B cell (primary cell): ENCODE data around the gene ST3GAL3. TPM values are rescaled to one million over a fixed set of nuclear protein-coding genes. Genes with fewer than 3 reads are reported as not detected.
A peak's percentile ranks its signal among the peaks of the same experiment; 100 is the strongest.

Experiments used
- ATAC-seq: fragments of 200-7000 bp; cut with Tn5 transposase; one replicate; pipeline ENCODE4 v1.10.0; 2021; ENCODE audit warnings: low read depth, mild to moderate bottlenecking, moderate number of reproducible peaks, moderate library complexity
- CTCF ChIA-PET: fragments of 350-600 bp; sonication (Branson Sonifier 250); formaldehyde crosslinking; loops from one replicate; lab custom pipeline; 2021; ENCODE audit warnings: antibody characterized with exemption, inconsistent platforms; lab: Charles Lee
- POLR2A ChIA-PET: fragments of 350-600 bp; sonication (Branson Sonifier 250); formaldehyde crosslinking; loops from one replicate; lab custom pipeline; 2021; ENCODE audit warnings: antibody characterized with exemption; lab: Charles Lee
- DNase-seq: peaks from one replicate; pipeline ENCODE4 v3.0.0; 2013
- H2AFZ ChIP-seq: 2 replicates; pipeline ENCODE4 v1.6.1; 2012; ENCODE audit warnings: mild to moderate bottlenecking, low read depth, low read length; ENCODE audit not compliant: insufficient read depth, poor library complexity, severe bottlenecking
- H3K27ac ChIP-seq, 2 donors: 1 replicate in 1 of 2; 2 replicates in 1 of 2; pipeline ENCODE4 v1.5.1; 2012 to 2013; ENCODE audit warnings: low read length in 2 of 2, mild to moderate bottlenecking in 2 of 2, moderate library complexity in 1 of 2
- H3K27me3 ChIP-seq, 4 experiments: fragments of 200-600 bp in 1 of 4; sonication (generic) in 1 of 4; replicated peaks in 1 of 4; 1 replicate in 2 of 4; 2 replicates in 2 of 4; pipeline versions ENCODE4 v1.6.1 to v1.7.0; 2013 to 2016; ENCODE audit warnings: low read length in 3 of 4, mild to moderate bottlenecking in 2 of 4, mixed read lengths in 1 of 4, moderate library complexity in 1 of 4; ENCODE audit not compliant: insufficient read depth in 4 of 4, control insufficient read depth in 3 of 4; ENCODE audit errors: control extremely low read depth in 1 of 4
- H3K36me3 ChIP-seq, 2 experiments: replicated peaks in 1 of 2; 1 replicate in 1 of 2; 2 replicates in 1 of 2; pipeline versions ENCODE4 v1.6.1 to v1.7.1; 2013; ENCODE audit warnings: low read length in 1 of 2; ENCODE audit not compliant: insufficient read depth in 2 of 2, control insufficient read depth in 1 of 2; ENCODE audit errors: control extremely low read depth in 1 of 2, extremely low read depth in 1 of 2
- H3K4me1 ChIP-seq, 2 donors: fragments of 200-600 bp in 1 of 2; sonication (generic) in 1 of 2; 1 replicate in 1 of 2; 2 replicates in 1 of 2; pipeline versions ENCODE4 v1.5.1 to v1.6.1; 2013 to 2017; ENCODE audit warnings: low read length in 2 of 2; ENCODE audit not compliant: control insufficient read depth in 2 of 2, insufficient read depth in 2 of 2
- H3K4me2 ChIP-seq: replicated peaks from 2 replicates; pipeline ENCODE3; 2012; ENCODE audit warnings: mild to moderate bottlenecking, low read depth, low read length; ENCODE audit not compliant: poor library complexity, severe bottlenecking
- H3K4me3 ChIP-seq, 5 experiments: fragments of 200-600 bp in 1 of 5; sonication (generic) in 1 of 5; 1 replicate in 3 of 5; 2 replicates in 2 of 5; pipeline versions ENCODE4 v1.5.1 to v1.7.0; 2011 to 2016; ENCODE audit warnings: low read length in 4 of 5, mild to moderate bottlenecking in 4 of 5, low read depth in 2 of 5, control low read depth in 1 of 5, moderate library complexity in 1 of 5; ENCODE audit not compliant: insufficient read depth in 1 of 5; ENCODE audit errors: control extremely low read depth in 1 of 5, extremely low read depth in 1 of 5
- H3K79me2 ChIP-seq: fragments of 200-600 bp; sonication (generic); one replicate; pipeline ENCODE4 v1.6.0; 2016; ENCODE audit warnings: low read length; ENCODE audit not compliant: control insufficient read depth, insufficient read depth
- H3K9ac ChIP-seq: fragments of 200-600 bp; sonication (generic); 2 replicates; pipeline ENCODE4 v1.6.1; 2017; ENCODE audit warnings: mild to moderate bottlenecking, low read length, moderate library complexity
- H3K9me3 ChIP-seq, 3 donors: one replicate each; pipeline versions ENCODE4 v1.6.1 to v1.7.1; 2013; ENCODE audit warnings: low read length in 2 of 3; ENCODE audit not compliant: control insufficient read depth in 2 of 3, insufficient read depth in 1 of 3; ENCODE audit errors: control extremely low read depth in 1 of 3
- H4K20me1 ChIP-seq: 2 replicates; pipeline ENCODE4 v1.6.0; 2012; ENCODE audit warnings: mild to moderate bottlenecking, low read length; ENCODE audit not compliant: insufficient read depth, control insufficient read depth, poor library complexity, severe bottlenecking
- H3K27ac Mint-ChIP-seq: one replicate; pipeline ENCODE4 v1.8.0; 2021; ENCODE audit warnings: mixed read lengths
- H3K27me3 Mint-ChIP-seq: one replicate; pipeline ENCODE4 v1.8.0; 2021; ENCODE audit warnings: mixed read lengths
- H3K4me1 Mint-ChIP-seq: one replicate; pipeline ENCODE4 v1.8.0; 2021; ENCODE audit warnings: mixed read lengths
- H3K4me3 Mint-ChIP-seq: one replicate; pipeline ENCODE4 v1.8.0; 2021; ENCODE audit warnings: mixed read lengths
- H3K9me3 Mint-ChIP-seq: one replicate; pipeline ENCODE4 v1.8.0; 2022; ENCODE audit warnings: mixed read lengths; ENCODE audit not compliant: insufficient read depth
- CTCF ChIP-seq: fragments of 200-600 bp; IDR thresholded peaks from one replicate; pipeline ENCODE4 v1.8.0; 2022; ENCODE audit warnings: antibody characterized with exemption, mild to moderate bottlenecking
- EZH2 ChIP-seq: IDR thresholded peaks from 2 replicates; pipeline ENCODE4 v1.6.1; 2012; ENCODE audit warnings: borderline replicate concordance, low read depth, mild to moderate bottlenecking, moderate library complexity, low read length; ENCODE audit not compliant: insufficient read depth, poor library complexity, severe bottlenecking
- WGBS: methylation state at CpG from one replicate; pipeline ENCODE4 v1.1.5; 2013; ENCODE audit warnings: missing lambda C conversion rate; ENCODE audit not compliant: insufficient coverage; 5-methylcytosine and 5-hydroxymethylcytosine counted together
- intact Hi-C: fragments of 100-400 bp; cut with micrococcal nuclease; formaldehyde crosslinking; loops from one replicate; pipeline ENCODE4 v1.10.0; 2022
- polyA plus RNA-seq: library from polyadenylated mRNA; depleted of rRNA; stranded (reverse); fragments of >200 nt; gene quantifications from 2 replicates; pipeline ENCODE4 v1.2.3, GENCODE V29; 2012
- total RNA-seq, 2 donors: library from RNA; stranded (reverse); fragments of 120-200 nt in 1 of 2; gene quantifications; 1 replicate in 1 of 2; 2 replicates in 1 of 2; pipeline versions ENCODE4 v1.2.3 to v1.2.4, GENCODE V29; 2013 to 2022

Gene ST3GAL3
- total and polyA plus RNA-seq, 2 donors (not counting 1 experiment from before 2014, with no cell fraction given), result 16.8 to 31.4 TPM

GRCh38 chr1:43834280-43835081 is 127.1 kb downstream of the ST3GAL3 start:
- peak overlapping the region; percentile 11 to 70 for H3K27ac ChIP-seq
- no peak overlapping the region for H3K4me3 ChIP-seq
- no peaks in the 10 kb centered on the region for H4K20me1 ChIP-seq
- H3K4me1 Mint-ChIP-seq, result peaks cover 52% of the 10 kb centered on the region
- H3K27ac Mint-ChIP-seq, result peak overlapping the region; percentile 62
- POLR2A ChIA-PET, result no interaction called here
- DNase-seq, result no peak
- TF ChIP-seq EZH2, result no peak
- TF ChIP-seq CTCF, result no peak
- no peak overlapping the region for H3K9ac ChIP-seq
- no peaks in the 10 kb centered on the region for H3K27me3 Mint-ChIP-seq
- intact Hi-C loops, result no loop called here
- no peak for ATAC-seq
- peak overlapping the region; percentile 46 for H2AFZ ChIP-seq
- peaks cover 0 to 9% of the 10 kb centered on the region in 2 experiments for H3K36me3 ChIP-seq
- CTCF ChIA-PET, result interaction anchor here (1.3 kb wide), 1 partner anchor 214 kb away, joined by 3 read pairs; no protein-coding TSS in a partner anchor
- peak overlapping the region; percentile 43 for H3K4me2 ChIP-seq
- 55% methylated on average over 10 of the region's 14 CpGs for WGBS
- peaks cover 52 to 56% of the 10 kb centered on the region in 2 donors for H3K4me1 ChIP-seq
- no peaks in the 10 kb centered on the region for H3K9me3 ChIP-seq
- H3K4me3 Mint-ChIP-seq, result peak overlapping the region; percentile 54
- H3K27me3 ChIP-seq, result no peaks in the 10 kb centered on the region
- H3K9me3 Mint-ChIP-seq, result no peaks in the 10 kb centered on the region
- H3K79me2 ChIP-seq, result no peaks in the 10 kb centered on the region
